ENCODE measurements around the gene PSORS1C2. TPM values are rescaled to one million over a fixed set of nuclear protein-coding genes. Genes with fewer than 3 reads are reported as not detected.

The PSORS1C2 gene
- polyA plus RNA-seq, 1 of the 3 experiments (the other 2 are of a cell fraction) = not detected

GRCh38 chr6:31187780-31188194, 48.9 kb upstream of the PSORS1C2 start (continued):
- TF ChIP-seq USF2 (IDR thresholded peaks at IDR 0.05; ENCODE audit: borderline replicate concordance, low read depth, low read length) (no peak), USF1 (IDR thresholded peaks at IDR 0.05; ENCODE audit: borderline replicate concordance, low read depth) (no peak), GATA2 (CRISPR knock-in tag; IDR thresholded peaks at IDR 0.05) (no peak), RFX5 (IDR thresholded peaks at IDR 0.05; ENCODE audit: low read length) (no peak), SIN3A (IDR thresholded peaks at IDR 0.05; ENCODE audit: borderline replicate concordance, low read depth, low read length) (no peak), RCOR1 (IDR thresholded peaks at IDR 0.05; ENCODE audit: low read length) (no peak), PBX3 (IDR thresholded peaks at IDR 0.05) (no peak), CHD2 (IDR thresholded peaks at IDR 0.05; ENCODE audit: low read length, partially characterized antibody) (no peak), MEF2A (IDR thresholded peaks at IDR 0.05; ENCODE audit: borderline replicate concordance, low read depth) (no peak), FOXJ3 (CRISPR knock-in tag; IDR thresholded peaks at IDR 0.05) (no peak), GABPA (IDR thresholded peaks at IDR 0.05; ENCODE audit: low read depth) (no peak), NFIC (IDR thresholded peaks at IDR 0.05; ENCODE audit: borderline replicate concordance) (no peak)

GRCh38 chr6:31186052-31186734, 47.3 kb upstream of the PSORS1C2 start:
- Histone ChIP-seq H2AFZ (ENCODE audit: low read depth) (no peak overlapping the region), H3F3A (replicated peaks; ENCODE audit: insufficient read depth) (no peaks in the 10 kb centered on the region), H3K4me3 (ENCODE audit: low read depth in 2 of 2, low read length in 1 of 2) (no peak overlapping the region), H3K79me2 (ENCODE audit: insufficient read depth) (no peaks in the 10 kb centered on the region), H3K9me3 (no peaks in the 10 kb centered on the region), H3K9ac (no peak overlapping the region), H4K20me1 (ENCODE audit: insufficient read depth) (no peaks in the 10 kb centered on the region), H3K27me3 (ENCODE audit: insufficient read depth) (no peaks in the 10 kb centered on the region), H3K4me2 (no peak overlapping the region), H3K9me2 (no peaks in the 10 kb centered on the region), H3K27ac (ENCODE audit: low read depth in 2 of 2, low read length in 1 of 2) (no peak overlapping the region), H3K4me1 (ENCODE audit: control insufficient read depth in 1 of 2, insufficient read depth in 2 of 2, low read depth in 1 of 2, low read length in 1 of 2) (no peaks in the 10 kb centered on the region), H3K36me3 (replicated peaks in 1 of 2; ENCODE audit: control insufficient read depth in 1 of 2, insufficient read depth in 2 of 2, low read length in 1 of 2) (no peaks in the 10 kb centered on the region)
- WGBS (ENCODE audit: low lambda C conversion rate) = 88% methylated on average over 19 of the region's 24 CpGs
- CTCF ChIA-PET = interaction anchor here (1.0 kb wide), 1 partner anchor 94 kb away, joined by 4 read pairs; no protein-coding TSS in a partner anchor
- POLR2A ChIA-PET = no interaction called here
- DNase-seq = no peak
- no peak for TF ChIP-seq GATA2 (CRISPR knock-in tag; IDR thresholded peaks at IDR 0.05)
- no peak for TF ChIP-seq ZBTB33 (IDR thresholded peaks at IDR 0.05; ENCODE audit: borderline replicate concordance, low read depth)
- no peak for TF ChIP-seq PBX3 (IDR thresholded peaks at IDR 0.05)
- no peak for TF ChIP-seq GABPA (IDR thresholded peaks at IDR 0.05; ENCODE audit: low read depth)
- TF ChIP-seq RCOR1 (IDR thresholded peaks at IDR 0.05; ENCODE audit: low read length) = no peak
- TF ChIP-seq NFIC (IDR thresholded peaks at IDR 0.05; ENCODE audit: borderline replicate concordance) = no peak
- no peak for TF ChIP-seq RXRA (IDR thresholded peaks at IDR 0.05; ENCODE audit: borderline replicate concordance, low read depth)
- TF ChIP-seq SMC3 (IDR thresholded peaks at IDR 0.05; ENCODE audit: low read depth, low read length) = no peak
- TF ChIP-seq TCF12 (IDR thresholded peaks at IDR 0.05) = no peak
- TF ChIP-seq SIN3A (IDR thresholded peaks at IDR 0.05; ENCODE audit: borderline replicate concordance, low read depth, low read length) = no peak
- TF ChIP-seq ELF1 (IDR thresholded peaks at IDR 0.05) = no peak
- TF ChIP-seq FOSL2 (IDR thresholded peaks at IDR 0.05; ENCODE audit: borderline replicate concordance, low read depth) = no peak
- no peak for TF ChIP-seq CTCF (IDR thresholded peaks at IDR 0.05)
